ENCODE results near the gene STMN1. TPM values are rescaled to one million over a fixed set of nuclear protein-coding genes. Genes with fewer than 3 reads are reported as not detected.
"Not testable (repeated sequence)": the region's sequence is repeated elsewhere in the genome, so short reads cannot be mapped to it uniquely, and the experiment has no call there.

The STMN1 gene
- polyA plus RNA-seq (2013, experiment 1 of 2), result 857 TPM
- 919 TPM for polyA plus RNA-seq (2013, experiment 2 of 2)

DNA sequence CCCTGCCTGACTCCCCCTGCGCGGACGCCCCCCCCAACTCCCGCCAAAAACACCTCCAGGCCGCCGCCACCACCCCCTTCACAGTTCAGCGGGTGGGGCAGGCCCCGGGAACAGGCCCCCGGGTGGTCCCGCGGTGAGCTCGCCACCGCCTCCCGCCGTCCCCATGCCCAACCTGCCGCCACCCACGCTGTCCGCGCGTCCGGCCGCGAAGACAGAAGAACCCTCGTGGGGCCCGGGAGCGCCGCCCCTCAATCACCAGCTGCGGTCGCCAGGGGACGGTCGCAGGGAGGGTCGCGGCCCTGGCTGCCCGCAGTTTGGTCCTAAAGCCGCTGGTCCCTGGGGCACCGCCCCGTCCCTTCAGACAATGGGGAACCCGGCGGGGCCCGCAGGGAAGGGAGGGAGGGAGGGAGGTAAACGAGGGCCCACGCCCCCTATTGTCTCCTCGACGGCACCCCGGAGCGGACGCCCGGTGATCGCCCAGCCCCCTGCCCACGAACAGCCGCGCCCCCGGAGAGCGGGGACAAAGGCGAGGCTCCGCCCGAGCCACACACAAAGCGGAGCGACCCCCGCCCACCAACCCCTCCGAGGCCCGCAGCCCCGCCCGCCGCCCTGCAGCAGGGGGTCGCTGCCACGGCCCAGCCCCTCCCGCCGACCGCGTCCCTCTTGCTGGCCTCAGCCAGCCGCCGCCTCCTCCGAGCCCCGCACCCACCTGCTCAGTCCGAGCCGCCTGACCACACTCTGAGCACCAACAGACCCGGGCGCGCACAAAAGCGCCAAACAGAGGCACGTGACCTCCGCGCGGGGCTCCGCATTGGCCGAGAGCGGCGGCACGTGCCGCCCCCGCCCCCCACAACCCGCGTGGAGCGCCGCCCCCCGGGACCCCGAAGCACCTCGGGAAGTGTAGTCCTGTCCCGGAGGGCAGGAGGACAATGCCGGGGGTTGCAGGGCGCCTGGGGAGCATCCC, at the start of gene STMN1:
Gene STMN1 (minus strand): TSS at position 740 of the 964 bp plus-strand sequence. CDS start 1,743 bp downstream, outside the sequence.
- Histone ChIP-seq H3K9me3 (ENCODE audit: control insufficient read depth, low read length) (no peaks in the 10 kb centered on the region), H3K27ac (ENCODE audit: low read depth, low read length, severe bottlenecking) (peak within 1 kb of the TSS; percentile 93), H3K4me3 (ENCODE audit: extremely low read depth, insufficient read depth, low read length, poor library complexity, severe bottlenecking) (peak within 1 kb of the TSS; percentile 65), H3K4me1 (ENCODE audit: control insufficient read depth, insufficient read depth, low read length, poor library complexity, severe bottlenecking) (peaks cover 14% of the 10 kb centered on the region), H3K36me3 (ENCODE audit: control insufficient read depth, insufficient read depth, low read length) (peaks cover 38% of the 10 kb centered on the region)
- 1% methylated on average over 52 to 68 of the region's 102 CpGs for WGBS, 2 experiments (ENCODE audit: insufficient coverage in 2 of 2)

DNA sequence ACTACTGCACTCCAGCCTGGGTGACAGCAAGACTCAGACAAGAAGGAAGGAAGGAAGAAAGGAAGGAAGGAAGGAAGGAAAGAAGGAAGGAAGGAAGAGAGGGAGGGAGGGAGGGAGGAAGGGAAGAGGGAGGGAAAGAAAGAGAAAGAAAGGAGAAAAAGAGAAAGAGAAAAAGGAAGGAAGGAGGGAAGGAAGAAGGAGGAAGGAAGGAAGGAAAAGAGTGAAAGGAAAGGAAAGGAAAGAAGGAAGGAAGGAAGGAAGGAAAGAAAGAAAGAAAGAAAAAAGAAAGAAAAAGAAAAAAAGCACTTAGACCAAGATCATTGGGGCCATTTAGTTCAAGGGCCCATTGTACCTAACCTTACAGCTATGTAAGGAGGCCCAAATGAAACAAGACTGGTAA, 49.3 kb upstream of the STMN1 start:
- Histone ChIP-seq H3K4me1 (ENCODE audit: control insufficient read depth, insufficient read depth, low read length, poor library complexity, severe bottlenecking) (no peaks in the 10 kb centered on the region), H3K9me3 (ENCODE audit: control insufficient read depth, low read length) (peaks cover 3% of the 10 kb centered on the region), H3K36me3 (ENCODE audit: control insufficient read depth, insufficient read depth, low read length) (peaks cover 29% of the 10 kb centered on the region), H3K4me3 (ENCODE audit: extremely low read depth, insufficient read depth, low read length, poor library complexity, severe bottlenecking) (no peak overlapping the region), H3K27ac (ENCODE audit: low read depth, low read length, severe bottlenecking) (no peak overlapping the region)

DNA sequence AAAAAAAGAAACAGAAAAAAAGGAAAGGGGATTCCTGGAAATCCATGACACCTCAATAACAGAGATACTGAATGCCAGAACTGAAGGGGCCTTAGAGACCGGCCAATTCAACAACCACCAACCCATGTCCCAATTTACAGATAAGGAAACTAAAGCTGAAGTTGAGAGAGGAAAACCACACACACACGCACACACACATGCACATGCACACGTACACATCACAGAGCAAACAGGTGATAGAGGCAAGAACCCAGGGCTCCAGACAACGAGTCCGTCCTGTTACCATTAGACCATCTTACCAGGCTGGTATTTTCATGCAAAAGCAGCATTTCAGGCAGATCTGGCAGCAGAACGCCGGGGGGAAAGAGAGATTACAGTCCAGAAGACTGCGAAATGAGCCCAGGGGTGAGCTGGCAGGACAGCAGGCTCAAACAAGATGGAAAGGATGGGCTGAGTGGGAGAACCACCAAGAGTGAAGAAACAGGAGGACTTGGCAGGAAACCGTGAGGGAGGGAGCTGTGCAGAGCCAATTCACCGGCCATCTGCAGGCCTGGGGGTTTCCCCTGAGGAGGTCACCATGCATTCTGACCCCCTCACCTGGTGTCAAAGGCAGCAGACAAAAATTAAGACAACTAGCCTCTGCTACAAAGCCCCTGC, 48.2 kb upstream of the STMN1 start:
- H3K9me3 ChIP-seq (ENCODE audit: control insufficient read depth, low read length), result peaks cover 7% of the 10 kb centered on the region
- no peak overlapping the region for H3K4me3 ChIP-seq (ENCODE audit: extremely low read depth, insufficient read depth, low read length, poor library complexity, severe bottlenecking)
- H3K27ac ChIP-seq (ENCODE audit: low read depth, low read length, severe bottlenecking), result no peak overlapping the region
- 86 to 91% methylated on average over 8 of the region's 10 CpGs for WGBS, 2 experiments (ENCODE audit: insufficient coverage in 2 of 2)
- no peaks in the 10 kb centered on the region for H3K4me1 ChIP-seq (ENCODE audit: control insufficient read depth, insufficient read depth, low read length, poor library complexity, severe bottlenecking)
- H3K36me3 ChIP-seq (ENCODE audit: control insufficient read depth, insufficient read depth, low read length), result peaks cover 21% of the 10 kb centered on the region

DNA sequence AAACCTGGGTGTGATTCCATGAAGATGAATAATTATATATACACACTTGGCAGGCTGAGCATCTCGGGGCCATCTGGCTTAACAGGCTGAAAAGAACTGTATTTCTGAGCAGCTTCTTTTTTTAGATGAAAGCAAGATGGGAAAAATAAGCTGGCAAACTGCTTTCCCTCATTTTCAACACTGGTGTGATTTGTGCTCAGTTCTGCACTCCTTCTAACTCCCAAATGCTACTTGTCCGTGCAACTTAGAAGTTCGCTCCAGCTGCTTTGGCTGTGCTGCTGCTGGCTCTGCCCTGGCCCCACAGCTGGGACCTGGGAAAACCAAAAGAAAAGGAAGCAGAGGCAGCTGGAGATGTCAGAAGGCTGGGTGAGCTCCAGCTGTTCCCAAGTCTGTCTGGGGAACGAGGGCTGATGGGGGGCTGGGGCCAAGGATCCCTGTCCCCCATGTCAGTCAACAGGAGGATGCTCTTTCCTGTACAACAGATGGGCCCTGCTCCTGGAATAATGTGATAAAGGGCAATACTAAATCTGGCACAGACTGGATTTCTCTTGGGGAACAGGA, 46.7 kb upstream of the STMN1 start:
- no peaks in the 10 kb centered on the region for H3K4me1 ChIP-seq (ENCODE audit: control insufficient read depth, insufficient read depth, low read length, poor library complexity, severe bottlenecking)
- H3K27ac ChIP-seq (ENCODE audit: low read depth, low read length, severe bottlenecking), result no peak overlapping the region
- peaks cover 7% of the 10 kb centered on the region for H3K36me3 ChIP-seq (ENCODE audit: control insufficient read depth, insufficient read depth, low read length)
- H3K9me3 ChIP-seq (ENCODE audit: control insufficient read depth, low read length), result peaks cover 4% of the 10 kb centered on the region
- WGBS, 2 experiments (ENCODE audit: insufficient coverage in 2 of 2), result 57 to 82% methylated on average over 1 to 2 of the region's 4 CpGs
- no peak overlapping the region for H3K4me3 ChIP-seq (ENCODE audit: extremely low read depth, insufficient read depth, low read length, poor library complexity, severe bottlenecking)

DNA sequence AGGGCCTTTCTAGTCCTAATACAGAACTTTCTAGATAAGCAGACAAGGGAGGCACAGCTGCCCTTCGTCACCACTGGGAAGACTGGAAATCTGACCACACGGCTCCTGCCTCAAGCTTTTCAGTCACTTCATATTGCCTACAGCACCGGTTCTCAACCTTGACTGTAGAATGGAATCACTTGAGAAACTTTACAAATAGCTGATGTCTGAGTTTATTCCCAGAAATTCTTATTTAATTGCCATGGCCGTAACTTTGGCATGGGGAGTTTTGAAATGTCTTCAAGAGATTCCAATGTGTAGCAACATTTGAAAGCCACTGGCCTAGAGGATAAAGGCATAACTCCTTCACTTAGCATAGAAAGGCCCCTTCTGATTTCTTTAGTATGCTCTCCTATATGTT, 42.4 kb upstream of the STMN1 start:
- H3K27ac ChIP-seq (ENCODE audit: low read depth, low read length, severe bottlenecking), result no peak overlapping the region
- no peak overlapping the region for H3K4me3 ChIP-seq (ENCODE audit: extremely low read depth, insufficient read depth, low read length, poor library complexity, severe bottlenecking)
- H3K36me3 ChIP-seq (ENCODE audit: control insufficient read depth, insufficient read depth, low read length), result no peaks in the 10 kb centered on the region
- H3K9me3 ChIP-seq (ENCODE audit: control insufficient read depth, low read length), result peaks cover 9% of the 10 kb centered on the region
- WGBS, 2 experiments (ENCODE audit: insufficient coverage in 2 of 2), result 90 to 93% methylated on average over 3 to 4 of the region's 4 CpGs
- H3K4me1 ChIP-seq (ENCODE audit: control insufficient read depth, insufficient read depth, low read length, poor library complexity, severe bottlenecking), result no peaks in the 10 kb centered on the region

DNA sequence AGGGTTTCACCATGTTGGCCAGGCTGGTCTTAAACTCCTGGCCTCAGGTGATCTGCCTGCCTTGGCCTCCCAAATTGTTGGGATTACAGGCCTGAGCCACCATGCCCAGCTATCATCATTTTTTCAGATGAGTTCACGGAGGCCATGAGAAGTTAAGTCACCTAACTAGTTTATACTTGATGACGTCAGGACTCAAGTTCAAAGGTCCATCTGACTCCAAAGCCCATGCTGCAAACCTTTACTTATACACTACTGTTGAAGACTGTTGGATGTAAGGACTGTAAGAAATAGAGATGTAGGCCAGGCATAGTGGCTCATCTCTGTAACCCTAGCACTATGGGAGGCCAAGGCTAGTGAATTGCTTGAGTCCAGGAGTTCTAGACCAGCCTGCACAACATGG, 40.8 kb upstream of the STMN1 start:
- peaks cover 9% of the 10 kb centered on the region for H3K9me3 ChIP-seq (ENCODE audit: control insufficient read depth, low read length)
- H3K4me3 ChIP-seq (ENCODE audit: extremely low read depth, insufficient read depth, low read length, poor library complexity, severe bottlenecking), result no peak overlapping the region
- no peaks in the 10 kb centered on the region for H3K4me1 ChIP-seq (ENCODE audit: control insufficient read depth, insufficient read depth, low read length, poor library complexity, severe bottlenecking)
- no peaks in the 10 kb centered on the region for H3K36me3 ChIP-seq (ENCODE audit: control insufficient read depth, insufficient read depth, low read length)
- no peak overlapping the region for H3K27ac ChIP-seq (ENCODE audit: low read depth, low read length, severe bottlenecking)
- 89% methylated on average over 1 of the region's 2 CpGs; no CpG with 5 or more reads in 1 of the 2 experiments for WGBS, 2 experiments (ENCODE audit: insufficient coverage in 2 of 2)

DNA sequence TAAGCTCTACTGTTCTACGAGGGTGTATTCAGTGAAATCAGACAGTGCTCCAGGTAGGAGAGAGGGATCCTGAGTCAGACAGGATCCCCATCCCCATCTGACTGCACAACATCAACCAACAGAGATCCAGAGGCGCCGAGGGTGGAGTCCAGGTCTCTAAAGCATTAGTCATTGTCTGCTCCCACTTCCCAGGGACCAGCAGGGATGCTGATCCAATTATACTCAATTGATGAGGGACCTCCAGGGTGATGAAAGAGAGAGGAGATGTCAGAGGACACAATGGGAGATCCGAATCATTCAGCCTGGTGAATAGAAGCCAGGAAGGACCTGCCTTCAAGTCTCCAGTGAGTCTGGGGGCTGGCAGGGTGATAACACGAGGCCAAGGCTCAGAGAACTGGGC, 39.5 kb upstream of the STMN1 start:
- peaks cover 9% of the 10 kb centered on the region for H3K9me3 ChIP-seq (ENCODE audit: control insufficient read depth, low read length)
- H3K27ac ChIP-seq (ENCODE audit: low read depth, low read length, severe bottlenecking), result no peak overlapping the region
- no peaks in the 10 kb centered on the region for H3K4me1 ChIP-seq (ENCODE audit: control insufficient read depth, insufficient read depth, low read length, poor library complexity, severe bottlenecking)
- WGBS, 2 experiments (ENCODE audit: insufficient coverage in 2 of 2), result 71 to 72% methylated on average over 2 to 3 of the region's 5 CpGs
- H3K36me3 ChIP-seq (ENCODE audit: control insufficient read depth, insufficient read depth, low read length), result no peaks in the 10 kb centered on the region
- no peak overlapping the region for H3K4me3 ChIP-seq (ENCODE audit: extremely low read depth, insufficient read depth, low read length, poor library complexity, severe bottlenecking)

DNA sequence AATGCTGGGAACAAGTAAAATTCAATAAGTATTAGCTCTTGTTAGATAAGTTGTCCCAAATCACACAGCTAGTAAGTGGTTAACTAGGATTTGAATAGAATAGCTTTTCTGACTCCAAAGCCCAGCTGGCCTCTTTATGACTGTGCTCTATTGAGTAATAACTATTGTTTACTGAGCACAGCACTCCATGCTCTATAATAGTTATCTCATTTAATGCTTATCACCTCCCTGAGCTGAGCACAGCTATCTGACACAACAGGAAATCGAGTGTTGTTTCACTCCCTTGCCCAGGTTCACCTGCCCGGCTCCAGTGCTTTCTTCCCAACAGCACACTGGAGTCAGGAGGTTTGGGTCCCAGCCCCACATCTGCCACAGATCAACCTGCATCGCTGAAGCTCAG, 38.8 kb upstream of the STMN1 start:
- 80 to 94% methylated on average over 2 to 3 of the region's 3 CpGs for WGBS, 2 experiments (ENCODE audit: insufficient coverage in 2 of 2)
- no peaks in the 10 kb centered on the region for H3K36me3 ChIP-seq (ENCODE audit: control insufficient read depth, insufficient read depth, low read length)
- peaks cover 9% of the 10 kb centered on the region for H3K9me3 ChIP-seq (ENCODE audit: control insufficient read depth, low read length)
- no peaks in the 10 kb centered on the region for H3K4me1 ChIP-seq (ENCODE audit: control insufficient read depth, insufficient read depth, low read length, poor library complexity, severe bottlenecking)
- no peak overlapping the region for H3K27ac ChIP-seq (ENCODE audit: low read depth, low read length, severe bottlenecking)
- no peak overlapping the region for H3K4me3 ChIP-seq (ENCODE audit: extremely low read depth, insufficient read depth, low read length, poor library complexity, severe bottlenecking)

DNA sequence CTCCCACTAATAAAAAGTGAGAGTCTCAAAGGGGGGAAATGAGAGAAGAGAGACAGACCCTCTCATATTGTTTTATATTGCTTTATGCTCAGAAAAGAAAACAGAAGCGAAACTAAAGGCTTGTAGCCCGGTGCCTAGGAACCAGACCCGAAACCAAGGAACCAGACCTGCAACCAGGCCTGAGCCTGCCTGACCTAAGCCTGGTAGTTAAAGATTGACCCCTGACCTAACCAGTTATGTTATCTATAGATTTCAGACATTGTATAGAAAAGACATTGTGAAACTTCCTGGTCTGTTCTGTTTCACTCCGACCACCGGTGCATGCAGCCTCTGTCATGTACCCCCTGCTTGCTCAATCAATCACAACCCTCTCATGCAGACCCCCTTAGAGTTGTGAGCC, 37.3 kb upstream of the STMN1 start:
- not testable (repeated sequence) for H3K27ac ChIP-seq (ENCODE audit: low read depth, low read length, severe bottlenecking); H3K36me3 ChIP-seq (ENCODE audit: control insufficient read depth, insufficient read depth, low read length); H3K9me3 ChIP-seq (ENCODE audit: control insufficient read depth, low read length); H3K4me3 ChIP-seq (ENCODE audit: extremely low read depth, insufficient read depth, low read length, poor library complexity, severe bottlenecking); H3K4me1 ChIP-seq (ENCODE audit: control insufficient read depth, insufficient read depth, low read length, poor library complexity, severe bottlenecking)
- 89 to 100% methylated on average over 5 of the region's 5 CpGs for WGBS, 2 experiments (ENCODE audit: insufficient coverage in 2 of 2)

DNA sequence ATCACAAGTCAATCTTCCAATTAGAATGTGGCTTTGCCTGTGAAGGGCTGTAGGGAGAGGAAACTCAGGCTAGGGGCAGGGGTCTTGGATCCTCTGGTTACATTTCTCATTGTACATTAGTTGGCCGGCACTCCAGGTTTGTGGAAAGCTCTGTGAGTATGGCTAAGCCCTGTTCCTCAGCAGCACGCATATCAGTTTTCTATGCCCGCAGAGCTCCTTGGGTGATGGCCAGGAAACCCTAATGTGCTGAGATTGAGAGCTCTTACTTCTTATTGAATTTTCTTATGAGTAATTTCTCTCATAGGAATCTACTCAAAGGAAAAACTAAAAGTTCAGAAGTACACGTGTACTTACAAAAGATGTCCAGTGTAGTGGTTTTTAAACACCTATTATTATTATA, 30.7 kb upstream of the STMN1 start:
- no peaks in the 10 kb centered on the region for H3K4me1 ChIP-seq (ENCODE audit: control insufficient read depth, insufficient read depth, low read length, poor library complexity, severe bottlenecking)
- no peaks in the 10 kb centered on the region for H3K36me3 ChIP-seq (ENCODE audit: control insufficient read depth, insufficient read depth, low read length)
- 100% methylated on average over 1 to 3 of the region's 4 CpGs for WGBS, 2 experiments (ENCODE audit: insufficient coverage in 2 of 2)
- no peak overlapping the region for H3K4me3 ChIP-seq (ENCODE audit: extremely low read depth, insufficient read depth, low read length, poor library complexity, severe bottlenecking)
- H3K9me3 ChIP-seq (ENCODE audit: control insufficient read depth, low read length), result no peaks in the 10 kb centered on the region
- no peak overlapping the region for H3K27ac ChIP-seq (ENCODE audit: low read depth, low read length, severe bottlenecking)

All from mesodermal cell (in vitro differentiated cells).